ENCODE results near the gene TPRG1L.

Gene TPRG1L

GRCh38 chr1:3645247-3645646, 20.4 kb downstream of the TPRG1L start:
- DNase-seq (ENCODE audit: low read depth in 2 of 2): no peak

- DNase-seq (ENCODE audit: low read depth in 2 of 2): no peak
Measured at GRCh38 chr1:3645666-3646355, 21.0 kb downstream of the TPRG1L start.

DNA sequence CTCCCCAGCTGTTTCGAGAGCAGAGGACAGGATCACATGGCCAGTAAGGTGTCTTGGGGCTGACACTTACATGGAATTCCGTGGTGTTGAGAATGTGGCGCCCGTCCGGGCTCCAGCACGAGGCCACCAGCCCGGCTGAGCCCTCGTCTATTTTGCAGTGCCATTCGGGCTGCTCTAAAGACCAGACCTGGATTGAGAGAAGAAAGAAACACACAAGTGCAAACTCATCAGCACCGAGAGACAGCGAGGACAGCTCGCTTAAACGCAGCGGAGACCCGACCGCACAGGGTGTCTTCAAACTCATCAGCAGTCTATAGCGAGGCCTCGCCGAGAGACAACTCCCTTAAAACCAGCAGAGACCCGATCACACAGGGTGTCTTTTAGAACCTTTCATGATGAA, 21.8 kb downstream of the TPRG1L start:
- DNase-seq (ENCODE audit: low read depth in 2 of 2): no peak

- DNase-seq (ENCODE audit: low read depth in 2 of 2): peak; percentile 82 to 88
Measured at GRCh38 chr1:3649342-3650247, 24.8 kb downstream of the TPRG1L start, which contains the start of gene WRAP73. Gene WRAP73 (minus strand): TSS chr1:3650103. CDS start chr1:3649999, 104 bp downstream.

- no peak for DNase-seq (ENCODE audit: low read depth in 2 of 2)
Measured at GRCh38 chr1:3650248-3651025, 25.6 kb downstream of the TPRG1L start.

DNA sequence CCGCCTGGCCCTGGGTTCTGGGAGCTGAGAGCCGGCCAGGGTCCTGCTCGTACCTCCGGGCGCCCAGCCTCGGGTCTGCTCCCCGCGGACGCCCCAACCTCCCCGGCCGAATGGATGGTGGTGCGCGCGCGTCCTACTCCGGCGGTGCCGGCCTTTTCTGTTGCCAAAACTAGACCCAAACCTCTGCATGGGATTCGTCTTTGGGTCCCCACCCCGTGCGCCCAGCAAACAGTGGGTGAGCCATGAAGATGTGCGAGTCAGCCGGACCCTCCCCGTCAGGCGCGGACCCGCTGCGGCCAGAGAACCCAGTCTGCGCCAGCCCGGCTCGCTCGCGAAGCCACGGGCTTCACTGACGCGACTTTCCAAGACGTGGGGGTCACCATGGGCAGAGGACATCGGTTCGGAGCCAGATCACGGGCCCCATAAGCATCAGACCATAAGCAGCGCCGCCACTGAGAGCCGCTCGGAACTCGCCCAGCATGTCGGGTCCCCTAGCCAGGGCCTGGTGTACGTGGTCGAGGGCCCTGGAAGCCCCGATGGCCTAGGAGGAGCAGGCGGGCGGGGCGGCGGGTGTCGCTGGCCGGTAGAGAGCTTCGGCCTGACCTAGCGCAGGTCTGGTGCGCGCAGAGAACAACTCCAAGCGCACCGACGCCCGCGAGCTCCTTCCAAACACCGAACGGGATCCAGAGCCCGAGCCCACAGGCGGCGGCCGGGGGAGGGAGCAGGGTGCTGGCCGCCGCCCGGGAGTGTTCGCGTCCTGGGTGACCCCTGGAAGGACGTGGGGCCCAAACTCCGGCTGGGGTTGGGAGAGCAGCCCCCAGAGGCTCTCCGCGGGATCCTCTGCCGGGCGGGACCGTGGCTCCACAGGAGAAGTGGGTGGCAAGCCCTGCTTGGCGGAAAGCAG, 26.5 kb downstream of the TPRG1L start:
- no peak for DNase-seq (ENCODE audit: low read depth in 2 of 2)

GRCh38 chr1:3651930-3652547, 27.2 kb downstream of the TPRG1L start, which contains the start of gene TP73:
Gene TP73 (plus strand): TSS chr1:3652516. CDS start chr1:3682366, 29,850 bp downstream.
- no peak for DNase-seq (ENCODE audit: low read depth in 2 of 2)

- DNase-seq (ENCODE audit: low read depth in 2 of 2): no peak
Measured at GRCh38 chr1:3652548-3653285, 27.9 kb downstream of the TPRG1L start.

DNA sequence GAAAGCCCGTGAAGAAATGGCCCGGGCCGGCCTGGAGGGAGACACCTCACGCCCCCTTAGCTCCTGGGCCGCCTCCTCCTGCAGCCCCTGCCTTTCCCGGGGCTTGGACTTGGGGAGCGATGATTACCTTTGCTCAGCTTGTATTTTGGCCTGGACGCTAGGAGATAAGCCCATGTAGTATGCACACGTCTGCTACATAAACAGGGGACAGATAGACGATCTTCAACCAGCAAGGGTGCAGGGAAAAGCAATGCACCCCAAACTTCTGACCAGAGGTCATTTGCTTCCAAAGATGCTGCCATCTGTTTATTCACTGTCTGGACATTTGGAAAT, 28.4 kb downstream of the TPRG1L start:
- DNase-seq (ENCODE audit: low read depth in 2 of 2): no peak

GRCh38 chr1:3654549-3655281, 29.9 kb downstream of the TPRG1L start:
- DNase-seq (ENCODE audit: low read depth in 2 of 2): no peak

DNA sequence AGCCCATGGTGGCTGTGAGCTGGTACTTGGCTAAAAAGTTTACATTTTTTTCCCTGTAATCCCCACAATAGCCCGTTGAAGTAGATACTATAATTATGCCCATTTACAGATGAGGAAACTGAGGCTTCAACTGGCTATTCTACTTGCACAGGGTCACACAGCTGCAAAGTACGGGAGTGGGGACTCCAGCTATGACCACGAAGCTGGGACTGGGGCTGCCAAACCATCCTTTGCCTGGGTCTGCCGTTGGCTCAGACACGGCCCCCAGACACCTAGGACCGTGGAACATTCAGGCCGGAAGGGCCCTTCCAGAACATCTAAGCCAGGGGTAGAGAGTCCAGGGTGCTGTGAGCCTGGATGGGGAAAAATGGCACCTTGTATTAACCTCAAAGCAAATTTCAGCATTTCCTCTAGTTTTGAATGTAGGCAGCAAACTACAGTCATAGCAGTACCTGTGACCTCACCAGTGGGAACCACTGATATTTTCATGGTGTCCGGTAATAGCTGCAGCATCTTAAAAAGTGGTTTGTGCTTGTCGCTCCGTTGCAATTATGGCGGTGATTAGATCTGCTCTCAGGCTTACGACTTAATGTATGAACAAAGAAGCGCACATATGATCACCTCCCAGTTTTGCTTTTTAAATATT, 31.8 kb downstream of the TPRG1L start:
- no peak for DNase-seq (ENCODE audit: low read depth in 2 of 2)

GRCh38 chr1:3657096-3657475, 32.3 kb downstream of the TPRG1L start:
- DNase-seq (ENCODE audit: low read depth in 2 of 2): no peak

GRCh38 chr1:3657578-3658230, 32.9 kb downstream of the TPRG1L start:
- DNase-seq (ENCODE audit: low read depth in 2 of 2): no peak

DNA sequence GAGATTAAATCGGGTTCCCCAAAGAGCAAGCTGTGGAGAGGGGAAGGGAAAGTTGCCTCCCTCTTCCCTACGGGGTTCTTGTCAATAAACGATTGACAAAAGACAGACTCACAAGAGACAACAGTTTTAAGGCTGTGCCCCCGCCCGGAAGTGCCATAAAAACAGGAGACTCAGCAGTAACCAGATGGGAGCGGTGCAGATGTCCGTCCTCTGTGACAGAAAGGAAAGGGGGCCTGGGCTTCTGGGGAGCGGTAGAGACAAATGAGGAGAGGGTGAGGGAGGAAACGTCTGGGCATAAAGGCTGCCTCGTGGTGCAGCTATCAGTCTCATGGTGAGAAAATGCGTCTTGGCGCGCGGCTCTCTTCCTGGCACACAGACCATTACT, 33.4 kb downstream of the TPRG1L start:
- no peak for DNase-seq (ENCODE audit: low read depth in 2 of 2)

- no peak for DNase-seq (ENCODE audit: low read depth in 2 of 2)
Measured at GRCh38 chr1:3659093-3659492, 34.3 kb downstream of the TPRG1L start.

DNA sequence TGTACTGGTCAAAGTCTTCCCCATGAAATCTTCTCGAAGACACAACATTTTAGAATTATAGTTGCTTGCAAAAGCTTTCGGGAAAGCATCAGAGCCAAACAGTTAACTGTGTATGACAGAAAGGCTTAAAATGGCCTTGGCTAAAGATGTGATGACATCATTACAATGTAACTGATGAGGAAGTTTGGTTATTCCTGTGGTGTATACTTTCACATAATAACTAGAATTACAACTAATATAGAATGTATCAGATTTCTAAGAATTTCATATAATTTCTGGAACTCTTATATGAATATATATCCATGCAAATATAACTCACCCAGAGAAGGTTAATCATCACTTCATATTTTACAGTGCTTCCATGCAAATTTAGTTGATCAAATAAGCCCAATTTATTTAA, 35.9 kb downstream of the TPRG1L start:
- no peak for DNase-seq (ENCODE audit: low read depth in 2 of 2)

GRCh38 chr1:3661631-3662030, 36.8 kb downstream of the TPRG1L start:
- DNase-seq (ENCODE audit: low read depth in 2 of 2): no peak

DNA sequence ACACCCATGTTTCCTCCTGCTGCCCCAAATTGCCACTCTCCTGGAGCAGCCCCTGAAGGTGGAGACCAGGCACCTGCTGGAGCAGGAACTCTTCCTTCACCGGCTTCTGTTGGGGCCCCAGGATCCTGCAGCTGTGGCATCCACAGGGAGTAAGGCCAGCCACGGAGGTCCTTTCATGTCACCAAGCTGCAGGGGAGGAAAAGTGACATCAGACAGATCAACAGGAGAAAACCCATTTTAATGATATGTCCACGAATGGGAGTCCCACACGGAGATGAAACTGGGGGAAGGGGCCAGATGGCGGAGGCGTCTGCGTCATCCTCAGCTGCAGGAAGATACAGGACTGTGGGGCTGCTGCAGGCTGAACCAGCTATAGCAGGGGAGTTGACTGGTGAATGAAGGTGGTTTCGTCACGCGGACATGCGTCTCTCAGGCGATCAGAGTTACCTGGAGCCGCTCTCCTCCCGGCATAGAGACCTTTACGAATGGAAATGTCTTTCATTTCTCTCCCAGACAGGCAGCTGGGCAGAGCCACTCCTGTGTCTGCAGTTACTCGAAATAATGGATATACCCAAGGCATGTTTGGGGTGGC, 37.4 kb downstream of the TPRG1L start:
- no peak for DNase-seq (ENCODE audit: low read depth in 2 of 2)

Measured in stimulated activated CD4-positive, alpha-beta T cell treated with anti-CD3 and anti-CD28 coated beads, Interleukin-12 subunit alpha, Interleukin-12 subunit beta, amount 100 ng/mL, for 24 hours (primary cell).